Fibroblast of lung (primary cell): ENCODE measurements around the gene EPHB2. TPM values are rescaled to one million over a fixed set of nuclear protein-coding genes. Genes with fewer than 3 reads are reported as not detected.

Source experiments
- DNase-seq, 2 donors: peaks; one replicate each; pipeline versions ENCODE4 v3.0.0 to v3.0.0-alpha.2; 2010; ENCODE audit warnings: low read depth in 2 of 2
- H2AFZ ChIP-seq: 2 replicates; pipeline ENCODE4 v1.5.1; 2012; ENCODE audit warnings: low read length, control low read depth, inconsistent platforms
- H3K27ac ChIP-seq: 2 replicates; pipeline ENCODE4 v1.5.1; 2011; ENCODE audit warnings: low read length, control low read depth; ENCODE audit not compliant: insufficient read depth
- H3K27me3 ChIP-seq: 2 replicates; pipeline ENCODE4 v1.5.1; 2011; ENCODE audit warnings: mild to moderate bottlenecking, low read length; ENCODE audit not compliant: control insufficient read depth, insufficient read depth
- H3K36me3 ChIP-seq: 2 replicates; pipeline ENCODE4 v1.5.1; 2011; ENCODE audit warnings: low read length; ENCODE audit not compliant: control insufficient read depth, insufficient read depth
- H3K4me1 ChIP-seq: 2 replicates; pipeline ENCODE4 v1.5.1; 2011; ENCODE audit warnings: low read length; ENCODE audit not compliant: control insufficient read depth, insufficient read depth; ENCODE audit errors: extremely low read depth
- H3K4me2 ChIP-seq: 2 replicates; pipeline ENCODE4 v1.5.1; 2011; ENCODE audit warnings: low read length, control low read depth; ENCODE audit not compliant: insufficient read depth; ENCODE audit errors: extremely low read depth
- H3K4me3 ChIP-seq, 4 experiments: fragments of 200-600 bp in 1 of 4; sonication (generic) in 1 of 4; replicated peaks in 1 of 4; 2 replicates each; pipeline ENCODE4 v1.5.1; 2011 to 2016; ENCODE audit warnings: low read length in 4 of 4, low read depth in 3 of 4, mild to moderate bottlenecking in 3 of 4, control low read depth in 2 of 4, inconsistent platforms in 1 of 4, mixed read lengths in 1 of 4; ENCODE audit not compliant: insufficient read depth in 1 of 4; ENCODE audit errors: control extremely low read depth in 1 of 4
- H3K79me2 ChIP-seq: 2 replicates; pipeline ENCODE4 v1.5.1; 2012; ENCODE audit warnings: mild to moderate bottlenecking, low read length, inconsistent platforms; ENCODE audit not compliant: control insufficient read depth, insufficient read depth
- H3K9ac ChIP-seq: 2 replicates; pipeline ENCODE4 v1.5.1; 2011; ENCODE audit warnings: mild to moderate bottlenecking, low read length, control low read depth; ENCODE audit not compliant: insufficient read depth
- H3K9me3 ChIP-seq: 2 replicates; pipeline ENCODE4 v1.5.1; 2012; ENCODE audit warnings: low read depth, low read length; ENCODE audit not compliant: control insufficient read depth, insufficient read depth
- H4K20me1 ChIP-seq: 2 replicates; pipeline ENCODE4 v1.5.1; 2011; ENCODE audit warnings: low read length; ENCODE audit not compliant: control insufficient read depth, insufficient read depth; ENCODE audit errors: extremely low read depth
- CTCF ChIP-seq, 2 donors: IDR thresholded peaks in 1 of 2; conservative IDR thresholded peaks in 1 of 2; 1 replicate in 1 of 2; 2 replicates in 1 of 2; pipeline ENCODE4 v1.5.1; 2011 to 2012; ENCODE audit warnings: low read length in 2 of 2, control low read depth in 1 of 2, inconsistent platforms in 1 of 2, low read depth in 1 of 2, mild to moderate bottlenecking in 1 of 2
- EZH2 ChIP-seq: IDR thresholded peaks from 2 replicates; pipeline ENCODE4 v1.5.1; 2012; ENCODE audit warnings: low read length, control low read depth, mild to moderate bottlenecking; ENCODE audit errors: missing control alignments
- polyA plus RNA-seq, 2 donors: library from polyadenylated mRNA; depleted of rRNA in 1 of 2; stranded (reverse) in 1 of 2; unstranded in 1 of 2; fragments of >200 nt; gene quantifications; 2 replicates each; pipeline ENCODE4 v1.2.1, GENCODE V29; 2011 to 2012; ENCODE audit warnings: missing spikeins in 1 of 2
- total RNA-seq: library from RNA; depleted of rRNA; stranded (reverse); fragments of >200 nt; gene quantifications from 2 replicates; pipeline ENCODE4 v1.2.1, GENCODE V29; 2014

EPHB2 gene
- total and polyA plus RNA-seq, 2 donors (not counting 1 experiment from before 2014, with no cell fraction given) = 4.1 to 11.2 TPM

DNA sequence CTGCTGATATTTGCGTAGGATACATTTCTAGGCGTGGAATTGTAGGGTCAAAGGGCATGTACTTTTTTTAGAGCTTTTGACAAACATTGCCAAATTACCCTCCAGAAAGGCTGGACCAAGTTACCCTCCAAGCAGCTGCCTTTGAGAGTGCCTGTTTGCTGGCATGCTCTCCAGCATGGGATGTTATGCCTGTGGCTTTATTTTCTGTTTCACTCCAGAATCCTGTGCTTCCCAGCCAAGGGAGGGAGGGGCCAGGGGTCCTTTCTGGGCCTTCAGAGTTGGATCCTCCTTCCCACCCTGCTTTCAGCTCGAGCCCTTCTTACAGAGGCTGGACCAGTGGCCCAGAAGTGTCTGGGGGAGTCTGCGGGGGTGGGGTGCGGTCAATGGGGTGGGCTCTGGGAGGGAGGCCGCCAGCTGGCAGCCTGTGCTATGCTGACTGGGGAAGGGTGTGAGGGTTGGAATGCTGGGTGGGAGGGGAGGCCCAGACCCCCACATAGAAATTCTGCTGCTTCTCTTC is 81.2 kb downstream of the EPHB2 start:
- Histone ChIP-seq H2AFZ (no peak overlapping the region), H3K79me2 (no peaks in the 10 kb centered on the region), H3K4me1 (peaks cover 2% of the 10 kb centered on the region), H3K36me3 (no peaks in the 10 kb centered on the region), H3K9me3 (no peaks in the 10 kb centered on the region), H3K27ac (no peak overlapping the region), H4K20me1 (peaks cover 2% of the 10 kb centered on the region), H3K27me3 (no peaks in the 10 kb centered on the region), H3K4me2 (no peak overlapping the region), H3K9ac (no peak overlapping the region), H3K4me3 (no peak overlapping the region)
- TF ChIP-seq CTCF (conservative IDR thresholded peaks at IDR 0.05 in 1 of 2, IDR thresholded peaks at IDR 0.05 in 1 of 2; ENCODE audit: low read depth in 1 of 2, low read length in 2 of 2) (no peak), EZH2 (no peak)
- peak in 1 of 2 donors; percentile 30 for DNase-seq

- no peak for TF ChIP-seq EZH2
- no peak for TF ChIP-seq CTCF (conservative IDR thresholded peaks at IDR 0.05 in 1 of 2, IDR thresholded peaks at IDR 0.05 in 1 of 2; ENCODE audit: low read depth in 1 of 2, low read length in 2 of 2)
- peaks cover 2% of the 10 kb centered on the region for H4K20me1 ChIP-seq
- no peaks in the 10 kb centered on the region for H3K79me2 ChIP-seq
- H3K27ac ChIP-seq = no peak overlapping the region
- no peak overlapping the region for H2AFZ ChIP-seq
- no peaks in the 10 kb centered on the region for H3K9me3 ChIP-seq
- peaks cover 2% of the 10 kb centered on the region for H3K4me1 ChIP-seq
- no peaks in the 10 kb centered on the region for H3K36me3 ChIP-seq
- no peak for DNase-seq
- H3K4me2 ChIP-seq = no peak overlapping the region
- H3K27me3 ChIP-seq = no peaks in the 10 kb centered on the region
- H3K4me3 ChIP-seq = no peak overlapping the region
- H3K9ac ChIP-seq = no peak overlapping the region
These were observed 81.9 kb downstream of the EPHB2 start for GRCh38 chr1:22792396-22793160.

GRCh38 chr1:22793647-22794046 is 83.0 kb downstream of the EPHB2 start:
- peaks cover 2% of the 10 kb centered on the region for H4K20me1 ChIP-seq
- no peak for DNase-seq
- no peak for TF ChIP-seq CTCF (conservative IDR thresholded peaks at IDR 0.05 in 1 of 2, IDR thresholded peaks at IDR 0.05 in 1 of 2; ENCODE audit: low read depth in 1 of 2, low read length in 2 of 2)
- TF ChIP-seq EZH2 = no peak

More at GRCh38 chr1:22793647-22794046, 83.0 kb downstream of the EPHB2 start:
- Histone ChIP-seq H3K36me3 (no peaks in the 10 kb centered on the region), H2AFZ (no peak overlapping the region), H3K4me1 (peaks cover 2% of the 10 kb centered on the region), H3K27me3 (no peaks in the 10 kb centered on the region), H3K27ac (no peak overlapping the region), H3K9me3 (no peaks in the 10 kb centered on the region), H3K4me3 (no peak overlapping the region), H3K79me2 (no peaks in the 10 kb centered on the region), H3K9ac (no peak overlapping the region), H3K4me2 (no peak overlapping the region)
